Psoas muscle (tissue), 8 donors: ENCODE results near the gene TMSB4X. TPM values are rescaled to one million over a fixed set of nuclear protein-coding genes. Genes with fewer than 3 reads are reported as not detected.

Experiments
- ATAC-seq, 4 donors: fragments of 200-7000 bp; cut with Tn5 transposase; one replicate each; pipeline ENCODE4 v1.9.1; 2020; ENCODE audit warnings: moderate library complexity in 3 of 4, mild to moderate bottlenecking in 2 of 4
- DNase-seq, 2 donors: peaks; one replicate each; pipeline ENCODE4 v3.0.0-alpha.2; 2020
- H3K27ac ChIP-seq: fragments of 200-600 bp; one replicate; pipeline ENCODE4 v1.8.0; 2022
- H3K27me3 ChIP-seq, 3 donors: fragments of 200-600 bp in 1 of 3; one replicate each; pipeline versions ENCODE4 v1.6.1 to v1.8.0; 2013 to 2022; ENCODE audit warnings: low read length in 2 of 3, mild to moderate bottlenecking in 2 of 3, moderate library complexity in 1 of 3; ENCODE audit not compliant: insufficient read depth in 3 of 3
- H3K36me3 ChIP-seq, 2 donors: fragments of 200-600 bp in 1 of 2; one replicate each; pipeline versions ENCODE4 v1.6.1 to v1.8.0; 2013 to 2022; ENCODE audit warnings: low read depth in 1 of 2, mild to moderate bottlenecking in 1 of 2, moderate library complexity in 1 of 2; ENCODE audit not compliant: insufficient read depth in 1 of 2
- H3K4me1 ChIP-seq: fragments of 200-600 bp; one replicate; pipeline ENCODE4 v1.8.0; 2022
- H3K4me3 ChIP-seq: fragments of 200-600 bp; one replicate; pipeline ENCODE4 v1.8.0; 2022; ENCODE audit warnings: mild to moderate bottlenecking
- H3K9me3 ChIP-seq: fragments of 200-600 bp; one replicate; pipeline ENCODE4 v1.8.0; 2022
- WGBS, 3 donors: extraction: QIAGEN DNeasy Blood & Tissue Kit; methylation state at CpG; one replicate each; pipeline versions ENCODE4 v1.1.6 to v1.1.7; 2013; 5-methylcytosine and 5-hydroxymethylcytosine counted together
- intact Hi-C, 2 donors: fragments of 100-400 bp; cut with DNase I; formaldehyde crosslinking; loops; one replicate each; pipeline versions ENCODE4 v1.11.0 to v1.14.2; 2022
- polyA plus RNA-seq, 3 donors: library from polyadenylated mRNA; stranded (reverse); fragments of 200-250 nt; gene quantifications; one replicate each; pipeline ENCODE4 v1.2.3, GENCODE V29; 2013
- total RNA-seq, 4 donors: library from RNA; stranded (reverse); fragmentation: NEBNext Ultra II Directional in 2 of 4; extraction: Animal tissue kit (Norgen Biotek cat#: 25700) in 2 of 4; gene quantifications; one replicate each; pipeline versions ENCODE4 v1.2.1 to v1.2.4, GENCODE V29; 2021 to 2023
- TF ChIP-seq, protein P1 (sequence below): fragments of 200-600 bp; IDR thresholded peaks from one replicate; pipeline ENCODE4 v1.8.0; 2022; ENCODE audit warnings: antibody characterized with exemption
- donor health status: healthy with polysubstance abuse.
- donor health status: DM: no; HTN: no; CAD: no; lungs with moderate emphysema.
- donor health status: Bipolar disorder and iron deficiency.
- donor health status: healthy.
- donor health status: DM: yes; HTN: yes; CAD: no.
- donor health status: DM: no; HTN: no; CAD: no.
- donor health status: DM: no; HTN: no; CAD: no.
- donor health status: DM: yes; HTN: yes; CAD: no.

The TMSB4X gene
- total and polyA plus RNA-seq, 7 donors: 382 to 1,148 (median 534) TPM

DNA sequence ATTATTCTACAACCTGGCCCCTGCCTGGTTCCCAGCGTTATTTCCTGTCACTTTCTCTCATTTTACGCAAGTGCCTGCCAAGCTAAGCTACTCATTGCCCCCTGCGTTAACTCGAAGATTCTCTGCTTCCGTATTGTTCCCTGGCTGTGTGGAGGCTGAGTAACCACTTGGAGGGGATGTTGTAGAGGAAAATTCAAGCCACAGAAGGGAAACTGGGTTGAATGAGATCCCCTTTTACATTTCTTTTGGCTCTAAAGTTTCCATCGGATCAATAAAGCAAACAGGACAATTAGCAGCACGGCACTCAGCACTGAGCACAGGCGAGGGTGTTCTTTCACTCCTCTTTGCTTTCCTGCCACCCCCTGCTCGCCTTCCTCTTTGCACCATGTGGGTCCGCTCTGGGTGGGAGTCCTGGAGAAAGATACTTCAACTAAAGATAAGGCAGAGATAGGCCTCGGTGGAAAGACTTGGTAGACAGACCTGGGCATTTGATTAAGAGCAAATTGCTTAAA is 4.2 kb upstream of the TMSB4X start:
- TF ChIP-seq, protein P1, sequence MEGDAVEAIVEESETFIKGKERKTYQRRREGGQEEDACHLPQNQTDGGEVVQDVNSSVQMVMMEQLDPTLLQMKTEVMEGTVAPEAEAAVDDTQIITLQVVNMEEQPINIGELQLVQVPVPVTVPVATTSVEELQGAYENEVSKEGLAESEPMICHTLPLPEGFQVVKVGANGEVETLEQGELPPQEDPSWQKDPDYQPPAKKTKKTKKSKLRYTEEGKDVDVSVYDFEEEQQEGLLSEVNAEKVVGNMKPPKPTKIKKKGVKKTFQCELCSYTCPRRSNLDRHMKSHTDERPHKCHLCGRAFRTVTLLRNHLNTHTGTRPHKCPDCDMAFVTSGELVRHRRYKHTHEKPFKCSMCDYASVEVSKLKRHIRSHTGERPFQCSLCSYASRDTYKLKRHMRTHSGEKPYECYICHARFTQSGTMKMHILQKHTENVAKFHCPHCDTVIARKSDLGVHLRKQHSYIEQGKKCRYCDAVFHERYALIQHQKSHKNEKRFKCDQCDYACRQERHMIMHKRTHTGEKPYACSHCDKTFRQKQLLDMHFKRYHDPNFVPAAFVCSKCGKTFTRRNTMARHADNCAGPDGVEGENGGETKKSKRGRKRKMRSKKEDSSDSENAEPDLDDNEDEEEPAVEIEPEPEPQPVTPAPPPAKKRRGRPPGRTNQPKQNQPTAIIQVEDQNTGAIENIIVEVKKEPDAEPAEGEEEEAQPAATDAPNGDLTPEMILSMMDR: peak; percentile 30
- peak in 1 of 4 donors; percentile 46 for ATAC-seq
- H3K4me1 ChIP-seq: no peaks in the 10 kb centered on the region
- intact Hi-C loops: no loop called here
- no peaks in the 10 kb centered on the region for H3K9me3 ChIP-seq
- no peak for DNase-seq
- 25 to 41% (median 39%) methylated on average over 11 of the region's 11 CpGs for WGBS, 3 donors
- H3K36me3 ChIP-seq: no peaks in the 10 kb centered on the region
- peak overlapping the region; percentile 63 for H3K27ac ChIP-seq
- peaks cover 0 to 22% (median 0%) of the 10 kb centered on the region in 3 donors for H3K27me3 ChIP-seq
- peak overlapping the region; percentile 15 for H3K4me3 ChIP-seq

DNA sequence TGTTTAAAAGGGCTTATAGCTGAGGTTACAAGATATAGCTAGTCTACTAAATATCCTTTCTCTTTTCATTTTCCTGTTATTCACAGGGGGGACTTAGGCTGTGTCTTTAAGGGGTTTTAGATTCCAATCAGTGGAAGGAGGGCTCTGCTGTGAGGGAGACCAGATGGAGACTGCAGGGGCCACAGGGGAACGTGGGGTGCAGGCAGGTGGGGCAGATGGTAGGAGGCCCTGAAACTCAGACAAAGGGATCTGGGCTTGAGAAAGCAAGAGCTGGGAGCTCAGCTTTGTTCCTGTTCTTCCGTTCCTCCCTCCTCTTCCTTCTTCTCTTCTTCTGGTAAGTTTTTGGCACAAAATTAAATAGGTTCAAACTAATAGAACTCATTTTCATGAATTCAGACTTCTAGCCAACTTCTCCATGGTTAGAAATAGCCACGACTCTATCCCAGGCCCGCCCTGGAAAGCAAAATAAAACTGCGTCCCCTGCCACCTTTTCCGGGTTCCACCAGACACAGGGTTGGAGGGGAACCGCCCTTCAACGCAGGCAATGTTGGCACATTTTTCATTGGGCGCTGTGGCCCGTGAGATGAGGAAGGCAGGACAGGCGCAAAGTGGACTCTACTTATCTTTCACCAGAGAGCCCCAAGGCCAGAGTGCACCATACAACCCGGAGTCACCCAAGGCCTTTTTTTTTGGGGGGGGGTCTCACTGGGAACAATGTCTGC is 3.5 kb upstream of the TMSB4X start:
- Histone ChIP-seq H3K4me3 (peak overlapping the region; percentile 15), H3K27me3 (peaks cover 0 to 24% (median 0%) of the 10 kb centered on the region in 3 donors), H3K9me3 (no peaks in the 10 kb centered on the region), H3K4me1 (no peaks in the 10 kb centered on the region), H3K27ac (peak overlapping the region; percentile 63), H3K36me3 (no peaks in the 10 kb centered on the region)
- 63 to 74% (median 67%) methylated on average over 12 of the region's 12 CpGs for WGBS, 3 donors
- ATAC-seq (no peak), DNase-seq (peak in 1 of 2 donors; percentile 29)
- TF ChIP-seq, protein P1: no peak
- intact Hi-C loops: no loop called here

DNA sequence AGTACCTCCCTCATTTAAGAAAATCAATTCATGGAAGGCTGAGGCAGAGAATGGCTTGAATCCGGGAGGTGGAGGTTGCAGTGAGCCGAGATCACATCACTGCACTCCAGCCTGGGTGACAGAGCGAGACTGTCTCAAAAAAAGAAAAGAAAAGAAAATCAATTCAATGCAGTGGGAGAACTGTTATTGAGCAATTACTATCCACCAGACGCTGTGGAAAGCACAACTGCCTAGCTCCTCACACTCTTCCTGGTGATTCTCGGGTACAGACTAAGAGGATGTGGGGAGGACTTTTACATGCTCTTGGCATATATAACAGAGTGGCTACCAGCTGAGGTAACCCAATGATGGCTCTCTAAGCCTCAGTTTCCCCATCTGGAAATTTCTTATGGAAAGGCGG is 2.7 kb upstream of the TMSB4X start:
- no peaks in the 10 kb centered on the region for H3K4me1 ChIP-seq
- peaks cover 0 to 27% (median 0%) of the 10 kb centered on the region in 3 donors for H3K27me3 ChIP-seq
- H3K4me3 ChIP-seq: no peak overlapping the region
- intact Hi-C loops: no loop called here
- no peaks in the 10 kb centered on the region for H3K36me3 ChIP-seq
- DNase-seq: no peak
- ATAC-seq: no peak
- TF ChIP-seq, protein P1: no peak
- WGBS, 3 donors: 65 to 85% (median 78%) methylated on average over 6 of the region's 6 CpGs
- H3K9me3 ChIP-seq: no peaks in the 10 kb centered on the region
- H3K27ac ChIP-seq: peak overlapping the region; percentile 63

DNA sequence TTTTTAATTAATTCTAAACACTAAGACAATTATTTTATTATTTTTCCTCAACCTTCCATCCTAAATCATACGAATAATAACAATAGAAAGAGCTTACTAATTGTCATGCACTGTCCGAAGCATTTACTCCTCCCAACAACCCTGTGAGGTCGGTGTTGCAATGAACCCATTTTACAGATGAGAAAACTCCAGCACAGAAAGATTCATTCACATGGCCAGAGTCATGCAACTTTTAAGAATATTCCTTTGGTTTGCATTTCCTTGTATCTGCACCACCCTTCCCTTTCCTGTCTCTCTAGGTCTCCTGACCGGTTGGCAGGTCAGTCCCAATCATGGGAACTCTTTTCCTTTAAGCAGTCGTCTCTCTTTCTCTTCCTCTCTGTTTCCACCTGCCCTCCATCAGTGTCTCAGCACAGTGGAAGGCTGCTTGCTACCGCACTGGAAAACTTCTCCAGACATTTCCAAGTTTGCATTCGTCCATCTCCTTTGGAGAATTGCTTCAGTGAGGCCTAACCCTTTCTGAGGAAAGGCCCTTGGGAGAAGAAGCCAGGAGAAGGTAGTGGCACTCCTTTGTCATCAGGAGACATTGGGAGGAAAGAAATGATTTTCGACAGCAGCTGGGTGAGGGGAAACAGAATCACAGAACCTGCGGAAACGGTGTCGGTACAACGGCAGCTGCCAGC is 1.9 kb upstream of the TMSB4X start:
- intact Hi-C loops: no loop called here
- no peak for ATAC-seq
- Histone ChIP-seq H3K4me3 (peak overlapping the region; percentile 73), H3K36me3 (no peaks in the 10 kb centered on the region), H3K9me3 (no peaks in the 10 kb centered on the region), H3K27ac (peak overlapping the region; percentile 80), H3K27me3 (peaks cover 0 to 30% (median 0%) of the 10 kb centered on the region in 3 donors), H3K4me1 (no peaks in the 10 kb centered on the region)
- TF ChIP-seq, protein P1: no peak
- WGBS, 3 donors: 67 to 74% (median 68%) methylated on average over 12 of the region's 12 CpGs
- no peak for DNase-seq
